ENCODE data around the gene VAMP8. TPM values are rescaled to one million over a fixed set of nuclear protein-coding genes. Genes with fewer than 3 reads are reported as not detected.

The VAMP8 gene
- total RNA-seq, 2 donors from 2014 or later, result 44.4 to 108 TPM

- no peak for TF ChIP-seq CTCF (IDR thresholded peaks at IDR 0.05)
- no peak for TF ChIP-seq POLR2A (IDR thresholded peaks at IDR 0.05)
- TF ChIP-seq POLR2AphosphoS5 (IDR thresholded peaks at IDR 0.05), result no peak
- Histone ChIP-seq H3K27me3 (replicated peaks; ENCODE audit: insufficient read depth) (no peaks in the 10 kb centered on the region), H3K4me1 (replicated peaks) (peaks cover 18% of the 10 kb centered on the region), H3K9me3 (no peaks in the 10 kb centered on the region), H3K4me3 (peak overlapping the region; percentile 36 to 38), H3K27ac (peak overlapping the region; percentile 78 to 92), H3K36me3 (no peaks in the 10 kb centered on the region)
- no peak for DNase-seq (ENCODE audit: low spot score)
- intact Hi-C loops (cut with DNase I), result no loop called here
- 40% methylated on average over 6 of the region's 6 CpGs for WGBS
Observed at GRCh38 chr2:85579266-85579935, 2.0 kb downstream of the VAMP8 start.

- Histone ChIP-seq H3K27ac (peak overlapping the region; percentile 78 to 92), H3K36me3 (no peaks in the 10 kb centered on the region), H3K4me3 (no peak overlapping the region), H3K4me1 (replicated peaks) (peaks cover 18% of the 10 kb centered on the region), H3K9me3 (no peaks in the 10 kb centered on the region), H3K27me3 (replicated peaks; ENCODE audit: insufficient read depth) (no peaks in the 10 kb centered on the region)
- no peak for TF ChIP-seq POLR2A (IDR thresholded peaks at IDR 0.05)
- TF ChIP-seq CTCF (IDR thresholded peaks at IDR 0.05), result no peak
- no peak for TF ChIP-seq POLR2AphosphoS5 (IDR thresholded peaks at IDR 0.05)
- DNase-seq (ENCODE audit: low spot score), result no peak
- WGBS, result 81% methylated on average over 3 of the region's 3 CpGs
- intact Hi-C loops (cut with DNase I), result no loop called here
Observed at GRCh38 chr2:85580206-85580605, 2.8 kb downstream of the VAMP8 start.

- Histone ChIP-seq H3K4me1 (replicated peaks) (peaks cover 18% of the 10 kb centered on the region), H3K27ac (no peak overlapping the region), H3K9me3 (no peaks in the 10 kb centered on the region), H3K36me3 (no peaks in the 10 kb centered on the region), H3K27me3 (replicated peaks; ENCODE audit: insufficient read depth) (no peaks in the 10 kb centered on the region), H3K4me3 (no peak overlapping the region)
- TF ChIP-seq POLR2AphosphoS5 (IDR thresholded peaks at IDR 0.05) (no peak), POLR2A (IDR thresholded peaks at IDR 0.05) (no peak), CTCF (IDR thresholded peaks at IDR 0.05) (no peak)
- intact Hi-C loops (cut with DNase I), result no loop called here
- 72% methylated on average over 1 of the region's 1 CpG for WGBS
- DNase-seq (ENCODE audit: low spot score), result no peak
Observed at GRCh38 chr2:85582492-85582891, 5.1 kb downstream of the VAMP8 start.

- Histone ChIP-seq H3K27me3 (replicated peaks; ENCODE audit: insufficient read depth) (no peaks in the 10 kb centered on the region), H3K4me3 (peak overlapping the region; percentile 42 to 43), H3K27ac (peak overlapping the region; percentile 76 to 86), H3K4me1 (replicated peaks) (peaks cover 17% of the 10 kb centered on the region), H3K9me3 (no peaks in the 10 kb centered on the region), H3K36me3 (no peaks in the 10 kb centered on the region)
- 27% methylated on average over 16 of the region's 16 CpGs for WGBS
- intact Hi-C loops (cut with DNase I), result no loop called here
- no peak for TF ChIP-seq POLR2A (IDR thresholded peaks at IDR 0.05)
- TF ChIP-seq CTCF (IDR thresholded peaks at IDR 0.05), result no peak
- TF ChIP-seq POLR2AphosphoS5 (IDR thresholded peaks at IDR 0.05), result no peak
- DNase-seq (ENCODE audit: low spot score), result no peak
Observed at GRCh38 chr2:85583667-85584353, 6.4 kb downstream of the VAMP8 start.

Measured in prostate gland (tissue), 2 donors.